H1 (cell line): Measurements from ENCODE around the gene ACOT2. TPM values are rescaled to one million over a fixed set of nuclear protein-coding genes. Genes with fewer than 3 reads are reported as not detected.

Experiments used
- CTCF ChIA-PET: fragments of 300-600 bp; sonication (Branson Sonifier 250); formaldehyde crosslinking; loops from one replicate; lab custom pipeline; 2021; ENCODE audit not compliant: partially characterized antibody; lab: Charles Lee
- POLR2A ChIA-PET: fragments of 300-600 bp; sonication (Branson Sonifier 250); formaldehyde crosslinking; loops from one replicate; lab custom pipeline; 2021; ENCODE audit warnings: inconsistent platforms; ENCODE audit not compliant: partially characterized antibody; lab: Charles Lee
- DNase-seq, 2 experiments: peaks; one replicate each; pipeline versions ENCODE4 v3.0.0 to v3.0.0-alpha.2; 2010 to 2022; ENCODE audit warnings: low spot score in 2 of 2, low read depth in 1 of 2, mixed read lengths in 1 of 2
- FAIRE-seq: peaks from 2 replicates; lab custom pipeline; 2011; peaks lifted over from hg19 to GRCh38; lab: Jason Lieb, UNC
- H2AFZ ChIP-seq: 2 replicates; pipeline ENCODE4 v1.8.1; 2012; ENCODE audit warnings: low read length, inconsistent platforms
- H2AK5ac ChIP-seq: 2 replicates; pipeline ENCODE4 v1.6.1; 2013; ENCODE audit warnings: low read depth, low read length
- H2BK120ac ChIP-seq: replicated peaks from 2 replicates; pipeline ENCODE3; 2013; ENCODE audit warnings: low read depth, low read length, inconsistent platforms
- H2BK12ac ChIP-seq: 2 replicates; pipeline ENCODE4 v1.6.1; 2013; ENCODE audit warnings: low read depth, low read length
- H2BK15ac ChIP-seq: 2 replicates; pipeline ENCODE4 v1.6.1; 2013; ENCODE audit warnings: low read length
- H2BK20ac ChIP-seq: 2 replicates; pipeline ENCODE4 v1.6.1; 2013; ENCODE audit warnings: low read length
- H2BK5ac ChIP-seq: 2 replicates; pipeline ENCODE4 v1.6.1; 2013; ENCODE audit warnings: low read depth, low read length
- H3K14ac ChIP-seq: 2 replicates; pipeline ENCODE4 v1.6.1; 2013; ENCODE audit warnings: inconsistent platforms; ENCODE audit not compliant: insufficient read length
- H3K18ac ChIP-seq: 2 replicates; pipeline ENCODE4 v1.6.1; 2013; ENCODE audit warnings: low read length; ENCODE audit errors: extremely low read depth
- H3K23ac ChIP-seq: 2 replicates; pipeline ENCODE4 v1.6.1; 2013; ENCODE audit warnings: inconsistent platforms; ENCODE audit not compliant: insufficient read length
- H3K23me2 ChIP-seq: 2 replicates; pipeline ENCODE4 v1.6.1; 2013; ENCODE audit warnings: low read depth, low read length
- H3K27ac ChIP-seq: 2 replicates; pipeline ENCODE4 v1.6.1; 2011; ENCODE audit warnings: low read depth, low read length, inconsistent platforms
- H3K27me3 ChIP-seq, 4 experiments: replicated peaks in 1 of 4; 1 replicate in 1 of 4; 2 replicates in 3 of 4; pipeline versions ENCODE4 v1.6.1 to v1.8.1; 2011 to 2013; ENCODE audit warnings: low read length in 3 of 4, mild to moderate bottlenecking in 3 of 4, inconsistent platforms in 2 of 4, mixed read lengths in 2 of 4, moderate library complexity in 1 of 4; ENCODE audit not compliant: control insufficient read depth in 3 of 4, insufficient read depth in 3 of 4; ENCODE audit errors: extremely low read depth in 1 of 4
- H3K36me3 ChIP-seq, 4 experiments: 2 replicates each; pipeline versions ENCODE4 v1.6.1 to v1.8.1; 2011 to 2013; ENCODE audit warnings: mild to moderate bottlenecking in 4 of 4, low read length in 3 of 4, moderate library complexity in 2 of 4, control low read depth in 1 of 4, inconsistent platforms in 1 of 4; ENCODE audit not compliant: insufficient read depth in 4 of 4, control insufficient read depth in 2 of 4
- H3K4ac ChIP-seq: replicated peaks from 2 replicates; pipeline ENCODE3; 2013; ENCODE audit warnings: low read length, low read depth, mixed read lengths, inconsistent platforms; ENCODE audit not compliant: insufficient read length
- H3K4me1 ChIP-seq, 4 experiments: replicated peaks in 1 of 4; 1 replicate in 1 of 4; 2 replicates in 3 of 4; pipeline versions ENCODE4 v1.6.1 to v1.8.1; 2011 to 2013; ENCODE audit warnings: low read length in 3 of 4, inconsistent platforms in 2 of 4, mixed read lengths in 1 of 4; ENCODE audit not compliant: insufficient read depth in 4 of 4, control insufficient read depth in 3 of 4
- H3K4me2 ChIP-seq, 2 experiments: 2 replicates each; pipeline versions ENCODE4 v1.6.1 to v1.8.1; 2011 to 2013; ENCODE audit warnings: low read depth in 2 of 2, low read length in 2 of 2, control low read depth in 1 of 2, inconsistent platforms in 1 of 2, mild to moderate bottlenecking in 1 of 2; ENCODE audit not compliant: insufficient read depth in 1 of 2
- H3K4me3 ChIP-seq, 4 experiments: fragments of 200-600, 300-600 bp in 1 of 4; sonication (generic), shearing (Covaris generic), sonication (Bioruptor Twin) in 1 of 4; 2 replicates each; pipeline versions ENCODE4 v1.5.1 to v1.8.1; 2011 to 2016; ENCODE audit warnings: low read length in 4 of 4, low read depth in 3 of 4, control low read depth in 2 of 4, inconsistent platforms in 2 of 4, mild to moderate bottlenecking in 2 of 4, mixed read lengths in 1 of 4, moderate library complexity in 1 of 4; ENCODE audit not compliant: insufficient read depth in 2 of 4; ENCODE audit errors: extremely low read depth in 1 of 4
- H3K56ac ChIP-seq: replicated peaks from 2 replicates; pipeline ENCODE3; 2013; ENCODE audit warnings: low read depth, mild to moderate bottlenecking, mixed read lengths, low read length, inconsistent platforms; ENCODE audit not compliant: insufficient read length
- H3K79me1 ChIP-seq: 2 replicates; pipeline ENCODE4 v1.6.1; 2013; ENCODE audit warnings: low read depth, low read length, control low read depth
- H3K79me2 ChIP-seq, 2 experiments: 2 replicates each; pipeline versions ENCODE4 v1.6.1 to v1.8.1; 2012 to 2013; ENCODE audit warnings: low read length in 2 of 2, mild to moderate bottlenecking in 2 of 2, inconsistent platforms in 1 of 2; ENCODE audit not compliant: insufficient read depth in 2 of 2, control insufficient read depth in 1 of 2
- H3K9ac ChIP-seq, 4 experiments: replicated peaks in 1 of 4; 1 replicate in 1 of 4; 2 replicates in 3 of 4; pipeline versions ENCODE4 v1.6.1 to v1.8.1; 2011 to 2013; ENCODE audit warnings: low read depth in 3 of 4, low read length in 3 of 4, control low read depth in 2 of 4, mild to moderate bottlenecking in 2 of 4, moderate library complexity in 2 of 4, inconsistent platforms in 1 of 4; ENCODE audit errors: extremely low read depth in 1 of 4
- H3K9me3 ChIP-seq, 2 experiments: 2 replicates each; pipeline versions ENCODE4 v1.6.1 to v1.8.1; 2012 to 2013; ENCODE audit warnings: mild to moderate bottlenecking in 2 of 2, moderate library complexity in 2 of 2, control low read depth in 1 of 2, inconsistent platforms in 1 of 2, low read depth in 1 of 2, low read length in 1 of 2, mixed read lengths in 1 of 2; ENCODE audit not compliant: insufficient read depth in 2 of 2
- H4K20me1 ChIP-seq, 2 experiments: replicated peaks in 1 of 2; 2 replicates each; pipeline versions ENCODE3 to v1.8.1; 2011 to 2013; ENCODE audit warnings: inconsistent platforms in 2 of 2, low read length in 2 of 2, mild to moderate bottlenecking in 1 of 2; ENCODE audit not compliant: insufficient read depth in 2 of 2, control insufficient read depth in 1 of 2
- H4K5ac ChIP-seq: 2 replicates; pipeline ENCODE4 v1.6.1; 2013; ENCODE audit warnings: low read length, low read depth, mixed read lengths, inconsistent platforms; ENCODE audit not compliant: insufficient read length
- H4K8ac ChIP-seq: 2 replicates; pipeline ENCODE4 v1.8.0; 2013; ENCODE audit warnings: mild to moderate bottlenecking, moderate library complexity, low read length, inconsistent platforms; ENCODE audit not compliant: insufficient read depth; ENCODE audit errors: extremely low read depth
- H4K91ac ChIP-seq: replicated peaks from 2 replicates; pipeline ENCODE3; 2013; ENCODE audit warnings: low read length, mixed read lengths, inconsistent platforms; ENCODE audit not compliant: insufficient read length
- ATF3 ChIP-seq: IDR thresholded peaks from 2 replicates; pipeline ENCODE4 v1.6.1; 2011; ENCODE audit warnings: low read depth, mild to moderate bottlenecking, low read length; ENCODE audit not compliant: insufficient read depth
- CHD2 ChIP-seq: IDR thresholded peaks from 2 replicates; pipeline ENCODE4 v1.6.1; 2012; ENCODE audit warnings: low read length, improper control_type of control experiment
- CREB1 ChIP-seq: IDR thresholded peaks from 2 replicates; pipeline ENCODE4 v1.6.1; 2012; ENCODE audit warnings: inconsistent platforms
- FOSL1 ChIP-seq: IDR thresholded peaks from 2 replicates; pipeline ENCODE4 v1.6.1; 2011; ENCODE audit warnings: mild to moderate bottlenecking, low read depth, low read length, moderate library complexity; ENCODE audit not compliant: insufficient read depth
- JUN ChIP-seq: IDR thresholded peaks from 2 replicates; pipeline ENCODE4 v1.6.1; 2011; ENCODE audit warnings: low read depth, mild to moderate bottlenecking, improper control_type of control experiment, low read length
- RBBP5 ChIP-seq: IDR thresholded peaks from 2 replicates; pipeline ENCODE4 v1.7.1; 2012; ENCODE audit warnings: low read depth, mild to moderate bottlenecking, inconsistent platforms, low read length, moderate library complexity, borderline replicate concordance
- SIRT6 ChIP-seq: IDR thresholded peaks from one replicate; pipeline ENCODE4 v1.7.1; 2012; ENCODE audit warnings: low read length, inconsistent platforms
- SP4 ChIP-seq: IDR thresholded peaks from 2 replicates; pipeline ENCODE4 v1.6.1; 2012; ENCODE audit warnings: low read length, inconsistent platforms
- SUZ12 ChIP-seq: fragments of 200-600 bp; sonication (generic); IDR thresholded peaks from 2 replicates; pipeline ENCODE4 v1.6.1; 2012; ENCODE audit warnings: mild to moderate bottlenecking, inconsistent platforms, low read length, moderate library complexity, mixed read lengths
- TAF7 ChIP-seq: optimal IDR thresholded peaks from 2 replicates; pipeline ENCODE3; 2011; ENCODE audit warnings: low read depth, mild to moderate bottlenecking, inconsistent platforms, low read length, moderate library complexity, borderline replicate concordance
- ZNF274 ChIP-seq: IDR thresholded peaks from 2 replicates; pipeline ENCODE4 v1.7.0; 2012; ENCODE audit warnings: low read length, borderline replicate concordance; ENCODE audit errors: extremely low read depth
- WGBS, 2 experiments: shearing (Covaris generic) in 1 of 2; methylation state at CpG; one replicate each; pipeline versions ENCODE4 v1.1.6 to v1.1.7; 2013 to 2015; ENCODE audit warnings: low lambda C conversion rate in 2 of 2, mixed read lengths in 2 of 2, inconsistent platforms in 1 of 2, low coverage in 1 of 2, missing lambda C conversion rate in 1 of 2; ENCODE audit not compliant: insufficient replicate concordance in 2 of 2, insufficient coverage in 1 of 2, insufficient read length in 1 of 2; ENCODE audit errors: extremely low coverage in 1 of 2, missing lambda C conversion rate in 1 of 2; 5-methylcytosine and 5-hydroxymethylcytosine counted together
- polyA plus RNA-seq, 7 experiments: library from polyadenylated mRNA; depleted of rRNA in 3 of 7; stranded (reverse) in 5 of 7; unstranded in 2 of 7; fragments of >200 nt in 5 of 7; fragments of 200-250 nt in 2 of 7; gene quantifications; 1 replicate in 5 of 7; 2 replicates in 1 of 7; 4 replicates in 1 of 7; pipeline versions ENCODE4 v1.2.1 to v1.2.3, GENCODE V29; 2011 to 2013; ENCODE audit warnings: missing spikeins in 2 of 7, mixed read lengths in 2 of 7
- total RNA-seq: library from RNA; stranded (reverse); fragmentation: NEBNext Ultra II Directional; extraction: Animal tissue kit (Norgen Biotek cat#: 25700); gene quantifications from 2 replicates; pipeline ENCODE4 v1.2.1, GENCODE V29; 2021

ACOT2 gene
- total and polyA plus RNA-seq, 2 of the 8 experiments (the other 6 are each of a cell fraction or from before 2014, with no cell fraction given): 5.8 to 5.9 TPM

GRCh38 chr14:73594491-73594890 is 25.5 kb downstream of the ACOT2 start:
- no peak overlapping the region for H4K91ac ChIP-seq
- ChIA-PET CTCF (no interaction called here), POLR2A (no interaction called here)
- no peaks in the 10 kb centered on the region for H3K79me1 ChIP-seq
- no peak for TF ChIP-seq SUZ12
- no peak for TF ChIP-seq CHD2
- no peak for TF ChIP-seq SP4
- TF ChIP-seq JUN: no peak
- no peak for TF ChIP-seq ATF3
- TF ChIP-seq CREB1: no peak
- no peak for TF ChIP-seq ZNF274
- TF ChIP-seq TAF7: no peak
- TF ChIP-seq RBBP5: no peak
- TF ChIP-seq FOSL1: no peak
- TF ChIP-seq SIRT6: no peak
- no peak overlapping the region for H3K18ac ChIP-seq
- no peak overlapping the region for H3K23ac ChIP-seq
- peaks cover 0 to 5% (median 3%) of the 10 kb centered on the region in 4 experiments; a peak in 3 of 7 replicates for H3K27me3 ChIP-seq
- H2BK20ac ChIP-seq: no peak overlapping the region
- H3K36me3 ChIP-seq: no peaks in the 10 kb centered on the region
- no peak overlapping the region for H2BK120ac ChIP-seq
- no peak overlapping the region for H3K14ac ChIP-seq
- H2AFZ ChIP-seq: no peak overlapping the region
- H2BK12ac ChIP-seq: no peak overlapping the region
- 83% methylated on average over 7 of the region's 9 CpGs; no CpG with 5 or more reads in 1 of the 2 experiments for WGBS, 2 experiments
- FAIRE-seq (no peak), DNase-seq (no peak)
- no peaks in the 10 kb centered on the region for H4K20me1 ChIP-seq
- no peaks in the 10 kb centered on the region; a peak in 1 of 4 replicates for H3K9me3 ChIP-seq
- no peak overlapping the region for H3K4me2 ChIP-seq
- no peak overlapping the region for H4K8ac ChIP-seq
- H2BK15ac ChIP-seq: no peak overlapping the region
- no peak overlapping the region for H3K9ac ChIP-seq
- no peak overlapping the region for H3K56ac ChIP-seq
- peaks cover 9% of the 10 kb centered on the region; the same call in 1 of the 2 replicates for H3K23me2 ChIP-seq
- H2BK5ac ChIP-seq: no peak overlapping the region
- H4K5ac ChIP-seq: no peak overlapping the region
- H2AK5ac ChIP-seq: no peak overlapping the region
- no peaks in the 10 kb centered on the region for H3K4me1 ChIP-seq
- H3K4ac ChIP-seq: no peak overlapping the region
- no peak overlapping the region for H3K27ac ChIP-seq
- H3K4me3 ChIP-seq: no peak overlapping the region
- no peaks in the 10 kb centered on the region for H3K79me2 ChIP-seq
